Measurements from ENCODE around the gene MIER2.
"Not testable (repeated sequence)": the region's sequence is repeated elsewhere in the genome, so short reads cannot be mapped to it uniquely, and the experiment has no call there.

The MIER2 gene, protein sequence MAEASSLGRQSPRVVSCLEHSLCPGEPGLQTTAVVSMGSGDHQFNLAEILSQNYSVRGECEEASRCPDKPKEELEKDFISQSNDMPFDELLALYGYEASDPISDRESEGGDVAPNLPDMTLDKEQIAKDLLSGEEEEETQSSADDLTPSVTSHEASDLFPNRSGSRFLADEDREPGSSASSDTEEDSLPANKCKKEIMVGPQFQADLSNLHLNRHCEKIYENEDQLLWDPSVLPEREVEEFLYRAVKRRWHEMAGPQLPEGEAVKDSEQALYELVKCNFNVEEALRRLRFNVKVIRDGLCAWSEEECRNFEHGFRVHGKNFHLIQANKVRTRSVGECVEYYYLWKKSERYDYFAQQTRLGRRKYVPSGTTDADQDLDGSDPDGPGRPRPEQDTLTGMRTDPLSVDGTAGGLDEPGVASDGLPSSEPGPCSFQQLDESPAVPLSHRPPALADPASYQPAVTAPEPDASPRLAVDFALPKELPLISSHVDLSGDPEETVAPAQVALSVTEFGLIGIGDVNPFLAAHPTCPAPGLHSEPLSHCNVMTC

DNA sequence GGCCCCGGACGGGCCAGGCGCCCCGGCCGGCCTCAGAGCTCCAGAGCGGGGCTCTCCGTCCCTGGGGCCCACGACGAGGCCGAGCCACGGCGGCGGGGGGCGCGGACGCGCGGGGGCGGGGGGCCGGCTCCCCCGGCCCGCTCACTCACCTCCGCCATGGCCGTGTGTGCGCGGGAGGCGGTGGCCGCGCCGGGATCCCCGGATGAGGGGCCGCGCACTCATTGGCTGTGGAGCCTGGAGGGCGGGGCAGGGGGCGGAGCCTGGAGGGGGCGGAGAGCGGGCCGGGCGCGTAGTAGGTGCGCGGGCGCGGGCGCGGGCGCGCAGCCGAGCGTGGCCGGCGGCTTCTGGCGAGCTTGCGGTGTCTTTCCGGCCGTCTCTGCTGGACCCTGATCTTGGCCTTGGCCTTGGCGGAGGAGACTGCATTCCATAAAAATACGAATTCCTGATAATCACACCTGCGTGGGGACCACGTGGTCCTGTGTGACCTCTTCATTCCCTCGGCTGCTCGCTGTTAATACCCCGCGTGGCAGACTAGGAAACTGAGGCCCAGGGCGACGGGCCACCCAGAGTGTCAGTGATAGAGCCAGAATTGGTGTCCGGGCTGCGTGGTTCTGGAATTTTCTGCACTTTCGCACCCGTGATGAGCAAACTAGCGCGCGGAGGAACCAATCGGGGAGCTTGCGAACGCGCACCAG is at the start of gene MIER2:
TSS of gene MIER2 (minus strand) at position 172 of the 695 bp plus-strand sequence. CDS start at position 158, 14 bp downstream.
- peak; percentile 61 for DNase-seq

DNA sequence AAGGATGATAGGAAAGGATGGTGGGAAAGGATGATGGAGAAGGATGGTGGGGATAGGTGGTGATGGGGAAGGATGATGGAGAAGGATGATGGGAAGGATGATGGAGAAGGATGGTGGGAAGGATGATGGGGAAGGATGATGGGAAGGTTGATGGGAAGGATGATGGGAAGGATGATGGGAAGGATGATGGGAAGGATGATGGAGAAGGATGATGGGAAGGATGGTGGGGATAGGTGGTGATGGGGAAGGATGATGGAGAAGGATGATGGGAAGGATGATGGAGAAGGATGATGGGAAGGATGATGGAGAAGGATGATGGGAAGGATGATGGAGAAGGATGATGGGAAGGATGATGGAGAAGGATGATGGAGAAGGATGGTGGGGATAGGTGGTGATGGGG is 49.0 kb upstream of the MIER2 start:
- DNase-seq = not testable (repeated sequence)

DNA sequence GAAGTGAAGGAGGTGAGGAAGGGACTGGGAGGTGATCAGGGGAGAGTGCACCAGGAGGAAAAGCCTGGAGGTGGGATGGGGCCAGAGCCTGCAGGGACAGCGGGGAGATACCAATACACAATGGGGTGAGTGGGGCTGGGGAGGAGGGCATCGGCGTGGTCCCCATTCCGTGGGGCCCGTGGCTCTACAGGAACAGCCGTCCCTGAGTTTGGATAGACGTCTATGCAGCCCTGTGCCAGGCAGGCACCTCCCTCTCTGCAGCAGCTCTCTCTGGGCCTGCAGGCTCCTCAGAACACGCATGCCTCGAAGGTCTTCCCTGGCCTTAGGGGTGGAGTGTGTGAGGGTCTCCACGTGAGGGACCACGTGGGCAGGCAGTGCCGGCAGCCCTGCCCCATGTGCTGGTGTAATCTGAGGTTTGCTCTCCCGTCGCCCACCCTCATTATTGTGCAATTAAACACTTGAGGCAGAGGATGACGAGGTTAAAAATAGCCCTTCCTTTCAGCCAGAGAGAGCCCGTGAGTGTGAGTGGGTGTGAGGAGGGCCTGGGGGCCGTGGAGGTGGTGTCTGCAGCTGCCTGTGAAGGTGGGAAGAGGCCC is 47.9 kb upstream of the MIER2 start:
- DNase-seq = no peak

DNA sequence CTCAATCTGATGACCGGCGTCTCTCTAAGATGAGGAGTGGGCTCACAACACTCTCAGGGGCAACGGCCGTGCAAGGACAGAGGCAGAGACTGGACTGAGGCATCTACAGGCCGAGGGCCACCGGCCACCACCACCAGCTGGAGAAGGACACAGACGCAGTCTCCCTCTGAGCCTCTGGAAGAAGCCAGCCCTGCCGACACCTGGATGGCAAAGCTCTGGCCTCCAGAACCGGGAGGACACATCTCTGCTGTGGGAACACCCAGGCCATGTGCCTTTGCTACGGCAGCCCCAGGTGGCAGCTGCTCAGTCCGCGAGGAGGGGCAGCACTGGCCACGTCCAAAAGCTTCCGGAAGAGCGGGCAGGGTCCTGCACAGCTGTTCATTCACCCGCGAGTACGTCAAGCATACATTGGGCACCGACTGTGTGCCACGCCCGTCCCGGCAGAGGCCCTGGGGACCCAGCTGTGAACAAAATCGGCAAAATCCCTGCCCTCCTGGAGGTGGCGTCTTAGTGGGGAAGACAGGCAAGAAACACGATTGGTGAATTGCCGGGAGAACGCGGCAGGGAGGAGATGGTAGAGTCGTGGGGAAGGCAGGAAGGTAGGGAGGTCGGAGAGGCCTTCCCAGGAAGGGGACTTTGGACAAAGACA is 47.3 kb upstream of the MIER2 start:
- DNase-seq = no peak

DNA sequence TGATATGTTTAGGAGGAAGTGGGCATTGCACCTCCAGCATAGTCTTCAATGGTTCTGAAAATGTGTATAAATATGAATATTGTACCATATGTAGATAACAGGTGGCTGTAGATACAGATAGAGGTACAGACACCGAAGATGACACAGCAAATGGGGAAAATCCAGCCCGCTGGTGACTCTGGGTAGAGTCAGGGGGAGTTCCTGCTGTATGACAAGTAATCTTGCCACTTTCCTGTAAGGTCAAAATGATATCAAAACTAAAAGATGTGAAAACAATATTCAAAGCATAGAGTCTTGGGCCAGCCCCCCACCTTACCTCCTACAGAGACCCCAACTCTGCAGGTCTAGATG is 46.6 kb upstream of the MIER2 start:
- DNase-seq = no peak

DNA sequence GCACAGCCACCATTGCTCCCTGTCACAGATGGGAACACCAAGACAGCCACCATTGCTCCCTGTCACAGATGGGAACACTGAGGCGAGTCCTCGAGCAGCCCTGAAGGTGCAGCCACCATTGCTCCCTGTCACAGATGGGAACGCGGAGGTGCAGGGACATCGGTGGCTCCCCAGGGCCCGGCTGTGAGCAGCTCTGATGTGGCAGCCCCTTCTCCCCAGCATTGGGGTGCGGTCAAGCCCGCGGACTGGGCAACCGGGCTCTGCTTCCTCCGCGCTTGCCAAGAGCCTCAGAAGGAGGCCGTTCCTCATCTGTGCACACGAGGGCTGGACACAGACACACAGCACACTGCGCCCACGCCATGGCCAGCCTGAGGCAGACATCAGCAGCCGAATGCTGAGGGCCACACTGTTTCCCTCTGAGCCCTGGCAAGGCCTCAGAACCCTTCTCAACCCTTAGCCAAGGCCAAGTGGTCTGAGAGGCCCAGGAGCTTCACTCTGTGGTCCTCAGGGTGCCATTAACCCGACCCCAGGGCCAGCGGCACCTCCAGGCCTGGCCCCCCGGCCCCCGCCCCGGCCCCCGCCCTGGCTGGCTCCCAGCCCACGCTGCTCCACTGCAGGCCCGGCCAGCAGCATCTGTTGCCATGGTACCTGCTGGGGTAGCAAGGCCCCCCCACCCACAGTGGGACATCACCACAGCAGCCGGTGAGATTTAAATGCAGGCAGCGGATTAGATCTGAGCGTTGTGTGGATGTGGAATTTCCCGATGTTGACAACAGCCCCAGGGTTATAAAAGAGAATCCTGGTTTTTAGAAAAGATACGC is 46.0 kb upstream of the MIER2 start:
- DNase-seq = no peak

DNA sequence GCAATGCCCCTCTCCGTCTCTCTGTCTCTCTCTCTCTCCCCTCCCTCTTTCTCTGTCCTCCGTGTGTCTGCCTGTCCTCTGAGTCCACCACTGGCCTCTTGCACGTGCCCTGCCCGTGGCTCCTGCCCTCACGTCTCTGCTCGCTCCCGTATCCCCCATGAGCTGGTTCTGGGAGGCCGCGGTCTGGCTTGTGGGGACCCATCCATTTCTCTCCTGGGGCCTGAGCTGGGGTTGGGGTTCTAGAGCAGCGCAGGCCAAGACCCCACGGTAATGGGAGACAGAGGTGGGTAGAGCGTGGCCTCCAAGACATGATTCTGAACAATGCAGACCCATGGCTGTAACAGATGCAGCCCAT is 45.3 kb upstream of the MIER2 start:
- DNase-seq = no peak

DNA sequence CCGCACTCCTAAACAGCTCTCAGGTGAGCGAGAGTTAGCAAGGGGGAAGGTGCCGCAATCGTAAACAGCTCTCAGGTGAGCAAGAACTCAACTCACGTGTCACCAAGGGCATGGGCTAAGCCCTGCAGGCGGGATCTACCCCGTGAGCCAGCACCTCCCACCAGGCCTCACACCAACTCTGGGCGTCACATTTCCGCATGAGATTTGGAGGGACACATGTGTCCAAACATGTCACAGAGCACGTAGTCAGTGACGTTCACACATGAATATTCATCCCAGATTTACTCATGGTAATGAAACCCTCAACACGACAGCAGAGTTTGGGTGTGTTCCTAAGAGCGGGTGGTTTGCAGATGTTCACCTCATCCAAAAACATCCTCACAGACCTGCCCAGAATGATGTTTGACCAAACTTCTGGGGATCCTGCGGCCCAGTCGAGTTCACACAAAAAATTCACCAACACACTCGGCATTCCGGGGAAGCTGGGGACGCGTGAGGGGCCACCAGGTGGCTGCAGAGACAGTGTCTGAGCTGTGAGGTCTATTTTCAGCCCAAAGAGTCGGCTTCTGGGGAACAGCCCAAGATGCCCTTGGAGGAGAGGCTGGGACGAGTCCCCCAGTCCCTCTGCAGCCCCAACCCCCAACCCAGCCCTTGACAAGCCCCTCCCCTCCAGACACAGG is 44.8 kb upstream of the MIER2 start:
- DNase-seq = no peak

DNA sequence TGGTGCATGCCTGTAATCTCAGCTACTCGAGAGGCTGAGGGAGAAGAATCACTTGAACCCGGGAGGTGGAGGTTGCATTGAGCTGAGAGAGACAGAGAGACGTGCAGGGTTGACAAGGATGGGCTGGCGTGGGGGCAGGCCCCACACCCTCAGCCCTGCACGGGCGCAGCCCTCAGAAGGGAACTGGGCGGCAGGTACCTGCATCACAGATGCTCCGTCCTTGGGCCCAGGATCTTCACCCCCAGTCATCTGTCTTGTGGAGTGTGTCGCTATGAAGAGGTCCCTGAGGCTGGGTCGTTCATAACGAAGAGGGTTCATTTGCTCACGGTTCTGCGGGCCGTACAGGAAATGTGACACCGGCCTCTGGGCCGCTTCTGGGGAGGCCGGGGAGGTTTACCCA is 44.1 kb upstream of the MIER2 start:
- DNase-seq = no peak

DNA sequence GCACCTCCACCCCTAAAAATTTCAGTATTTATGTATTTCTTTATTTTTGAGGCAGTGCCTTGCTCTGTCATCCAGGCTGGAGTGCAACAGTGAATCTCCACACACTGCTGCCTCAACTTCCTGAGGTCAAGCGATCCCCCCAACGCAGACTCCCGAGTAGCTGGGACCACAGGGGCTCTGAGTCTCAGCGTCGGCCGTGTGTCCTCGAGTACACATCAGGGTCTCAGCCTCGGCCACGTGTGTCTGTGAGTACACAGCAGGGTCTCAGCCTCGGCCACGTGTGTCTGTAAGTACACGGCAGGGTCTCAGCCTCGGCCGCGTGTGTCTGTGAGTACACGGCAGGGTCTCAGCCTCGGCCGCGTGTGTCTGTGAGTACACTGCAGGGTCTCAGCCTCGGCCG is 43.2 kb upstream of the MIER2 start:
- no peak for DNase-seq

DNA sequence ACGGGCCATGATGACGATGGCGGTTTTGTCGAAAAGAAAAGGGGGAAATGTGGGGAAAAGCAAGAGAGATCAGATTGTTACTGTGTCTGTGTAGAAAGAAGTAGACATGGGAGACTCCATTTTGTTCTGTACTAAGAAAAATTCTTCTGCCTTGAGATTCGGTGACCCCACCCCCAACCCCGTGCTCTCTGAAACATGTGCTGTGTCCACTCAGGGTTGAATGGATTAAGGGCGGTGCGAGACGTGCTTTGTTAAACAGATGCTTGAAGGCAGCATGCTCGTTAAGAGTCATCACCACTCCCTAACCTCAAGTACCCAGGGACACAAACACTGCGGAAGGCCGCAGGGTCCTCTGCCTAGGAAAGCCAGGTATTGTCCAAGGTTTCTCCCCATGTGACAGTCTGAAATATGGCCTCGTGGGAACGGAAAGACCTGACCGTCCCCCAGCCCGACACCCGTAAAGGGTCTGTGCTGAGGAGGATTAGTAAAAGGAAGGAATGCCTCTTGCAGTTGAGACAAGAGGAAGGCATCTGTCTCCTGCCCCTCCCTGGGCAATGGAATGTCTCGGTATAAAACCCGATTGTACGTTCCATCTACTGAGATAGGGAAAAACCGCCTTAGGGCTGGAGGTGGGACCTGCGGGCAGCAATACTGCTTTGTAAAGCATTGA is 42.2 kb upstream of the MIER2 start:
- not testable (repeated sequence) for DNase-seq

DNA sequence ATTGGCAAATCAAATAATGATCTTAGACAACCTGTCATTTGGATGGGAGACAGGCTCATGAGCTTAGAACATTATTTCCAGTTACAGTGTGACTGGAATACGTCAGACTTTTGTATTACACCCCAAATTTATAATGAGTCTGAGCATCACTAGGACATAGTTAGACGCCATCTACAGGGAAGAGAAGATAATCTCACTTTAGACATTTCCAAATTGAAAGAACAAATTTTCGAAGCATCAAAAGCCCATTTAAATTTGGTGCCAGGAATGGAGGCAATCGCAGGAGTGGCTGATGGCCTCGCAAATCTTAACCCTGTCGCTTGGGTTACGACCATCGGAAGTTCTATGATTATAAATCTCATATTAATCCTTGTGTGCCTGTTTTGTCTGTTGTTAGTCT is 41.6 kb upstream of the MIER2 start:
- DNase-seq = not testable (repeated sequence)

DNA sequence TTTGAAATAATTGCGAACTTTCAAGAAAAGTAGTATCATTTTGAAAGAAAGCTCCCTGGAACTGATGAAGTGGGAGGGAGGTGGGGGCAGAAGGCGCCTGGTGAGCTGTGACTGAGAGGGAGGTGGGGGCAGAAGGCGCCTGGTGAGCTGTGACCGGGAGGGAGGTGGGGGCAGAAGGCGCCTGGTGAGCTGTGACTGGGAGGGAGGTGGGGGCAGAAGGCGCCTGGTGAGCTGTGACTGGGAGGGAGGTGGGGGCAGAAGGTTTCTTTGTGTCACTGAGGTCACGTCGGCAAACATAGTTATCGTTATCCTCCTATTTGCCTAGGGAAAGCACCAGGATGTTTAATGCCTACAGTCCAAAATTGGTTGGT is 40.2 kb upstream of the MIER2 start:
- no peak for DNase-seq

DNA sequence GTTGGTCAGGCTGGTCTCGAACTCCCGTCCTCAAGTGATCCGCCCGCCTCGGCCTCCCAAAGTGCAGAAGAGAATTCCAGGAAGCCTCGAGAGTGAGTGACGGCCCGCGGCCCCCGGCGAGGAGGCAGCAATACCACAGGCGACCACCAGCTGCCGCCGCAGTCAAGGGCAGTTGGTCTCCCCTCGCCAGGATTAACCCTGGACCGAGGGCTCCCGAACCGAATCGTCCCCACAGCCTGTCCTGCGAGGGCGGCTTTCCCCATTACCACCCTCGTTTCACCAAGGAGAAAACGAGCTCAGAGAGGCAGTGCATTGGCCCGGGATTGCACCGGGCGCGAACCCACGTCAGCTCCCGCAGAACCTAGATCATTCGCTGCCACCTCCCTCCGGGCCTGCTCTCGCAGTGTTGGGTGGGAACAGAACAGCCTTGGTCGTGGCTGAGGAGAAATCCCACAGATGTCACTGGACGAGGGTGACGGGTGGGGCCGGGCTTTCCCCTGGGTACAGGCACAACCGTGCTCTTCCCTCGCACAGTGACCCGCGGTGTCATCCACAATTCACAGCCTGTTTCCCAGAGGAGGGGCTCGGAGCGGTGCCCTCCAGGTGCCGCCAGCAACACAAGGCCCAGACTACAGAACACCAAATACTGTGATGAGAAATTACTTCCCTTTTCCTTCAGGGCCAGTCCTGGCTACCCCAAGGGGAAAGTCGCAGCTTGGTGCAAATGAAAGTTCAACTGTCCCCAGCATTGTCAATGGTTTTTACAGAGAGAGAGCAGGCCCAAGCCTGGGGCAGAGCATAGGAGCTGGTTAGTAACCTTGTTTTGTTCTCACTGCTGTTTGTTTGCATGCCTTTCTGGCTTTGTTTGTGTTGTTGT is 39.6 kb upstream of the MIER2 start:
- DNase-seq = no peak

DNA sequence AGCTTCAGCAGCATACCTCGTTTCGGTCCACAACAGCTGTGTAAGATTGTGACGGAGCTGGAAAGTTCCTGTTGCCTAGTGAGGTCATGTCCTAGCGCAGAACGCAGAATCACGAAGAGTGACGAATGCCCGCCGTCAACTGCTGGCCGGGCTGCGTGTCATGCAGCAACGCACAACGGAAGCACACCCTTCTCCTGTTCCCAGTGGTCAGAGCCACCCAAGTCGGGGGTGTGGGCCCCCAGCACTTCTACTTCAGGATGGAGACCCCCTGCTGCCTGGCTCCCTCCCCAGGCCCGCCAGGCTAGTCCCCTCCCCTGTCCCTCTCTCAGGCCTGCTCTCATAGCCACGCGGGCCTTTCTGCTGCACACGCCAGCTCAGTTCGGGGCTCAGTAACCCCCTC is 38.4 kb upstream of the MIER2 start:
- DNase-seq = no peak

DNA sequence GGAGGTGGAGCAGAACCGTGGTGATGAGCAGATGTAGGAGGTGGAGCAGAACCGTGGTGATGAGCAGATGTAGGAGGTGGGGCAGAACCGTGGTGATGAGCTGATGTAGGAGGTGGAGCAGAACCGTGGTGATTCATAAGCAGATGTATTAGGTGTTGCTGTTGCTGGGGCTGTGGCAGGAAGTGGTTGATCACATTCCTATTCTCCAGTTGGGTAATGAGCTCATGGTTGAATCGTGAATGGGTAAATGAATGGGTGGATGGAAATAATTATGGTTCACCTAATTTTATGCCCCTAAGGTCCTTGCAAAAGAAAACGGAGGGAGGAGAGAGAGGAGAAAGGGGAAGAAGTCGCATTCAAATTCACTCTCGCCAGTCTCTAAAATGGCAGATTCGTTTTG is 38.0 kb upstream of the MIER2 start:
- DNase-seq = not testable (repeated sequence)

DNA sequence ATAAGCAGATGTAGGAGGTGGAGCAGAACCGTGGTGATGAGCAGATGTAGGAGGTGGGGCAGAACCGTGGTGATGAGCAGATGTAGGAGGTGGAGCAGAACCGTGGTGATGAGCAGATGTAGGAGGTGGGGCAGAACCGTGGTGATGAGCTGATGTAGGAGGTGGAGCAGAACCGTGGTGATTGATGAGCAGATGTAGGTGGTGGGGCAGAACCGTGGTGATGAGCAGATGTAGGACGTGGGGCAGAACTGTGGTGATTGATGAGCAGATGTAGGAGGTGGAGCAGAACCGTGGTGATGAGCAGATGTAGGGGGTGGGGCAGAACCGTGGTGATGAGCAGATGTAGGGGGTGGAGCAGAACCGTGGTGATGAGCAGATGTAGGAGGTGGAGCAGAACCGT is 37.3 kb upstream of the MIER2 start:
- not testable (repeated sequence) for DNase-seq

DNA sequence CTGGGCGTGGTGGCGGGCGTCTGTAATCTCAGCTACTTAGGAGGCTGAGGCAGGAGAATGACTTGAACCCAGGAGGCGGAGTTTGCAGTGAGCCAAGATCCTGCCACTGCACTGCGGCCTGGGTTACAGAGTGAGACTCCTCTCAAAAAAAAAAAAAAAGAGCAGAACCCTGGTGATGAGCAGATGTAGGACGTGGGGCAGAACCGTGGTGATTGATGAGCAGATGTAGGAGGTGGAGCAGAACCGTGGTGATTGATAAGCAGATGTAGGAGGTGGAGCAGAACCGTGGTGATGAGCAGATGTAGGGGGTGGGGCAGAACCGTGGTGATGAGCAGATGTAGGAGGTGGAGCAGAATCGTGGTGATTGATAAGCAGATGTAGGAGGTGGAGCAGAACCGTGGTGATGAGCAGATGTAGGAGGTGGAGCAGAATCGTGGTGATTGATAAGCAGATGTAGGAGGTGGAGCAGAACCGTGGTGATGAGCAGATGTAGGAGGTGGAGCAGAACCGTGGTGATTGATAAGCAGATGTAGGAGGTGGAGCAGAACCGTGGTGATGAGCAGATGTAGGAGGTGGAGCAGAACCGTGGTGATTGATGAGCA is 36.1 kb upstream of the MIER2 start:
- not testable (repeated sequence) for DNase-seq

DNA sequence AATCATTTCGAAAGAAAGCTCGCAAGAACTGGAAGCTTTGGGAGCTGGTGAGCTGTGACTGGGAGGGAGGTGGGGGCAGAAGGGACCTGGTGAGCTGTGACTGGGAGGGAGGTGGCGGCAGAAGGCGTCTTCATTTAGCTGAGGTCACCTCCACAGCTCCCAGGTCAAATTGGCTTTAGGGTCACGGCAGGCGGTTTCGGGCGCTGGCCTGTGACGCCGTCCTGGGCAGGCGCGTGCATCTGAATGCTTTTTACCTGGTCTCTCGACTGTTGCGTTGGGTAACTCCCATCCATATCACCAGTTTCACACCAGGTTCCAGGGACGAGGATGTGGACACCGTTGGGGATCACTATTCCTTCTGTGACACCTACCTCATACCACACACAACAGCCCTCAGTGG is 35.2 kb upstream of the MIER2 start:
- DNase-seq = no peak

DNA sequence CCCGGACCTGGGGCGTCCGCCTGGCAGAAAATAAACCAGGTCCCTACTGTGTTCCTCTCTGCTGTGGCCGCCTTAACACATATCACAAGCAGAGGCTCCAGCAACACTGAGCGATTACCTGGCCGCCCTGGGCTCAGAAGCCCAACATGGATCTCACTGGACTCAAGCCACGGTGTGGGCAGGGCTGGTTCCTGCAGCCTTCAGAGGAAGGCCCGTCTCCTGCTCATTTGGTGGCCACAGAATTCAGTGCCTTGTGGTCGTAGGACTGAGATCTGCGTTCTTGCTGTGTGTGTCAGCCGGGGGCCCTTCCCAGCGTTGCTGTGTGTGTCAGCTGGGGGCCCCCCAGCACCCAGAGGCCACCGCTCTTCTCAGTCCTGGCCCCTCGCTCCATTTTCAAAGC is 34.1 kb upstream of the MIER2 start:
- no peak for DNase-seq
